NCI-H128 (cell line): ENCODE measurements around the gene CCDC187.

Experiments used
- DNase-seq: peaks from one replicate; lab custom pipeline; 2025; ENCODE audit not compliant: unreplicated experiment; lab: John Stamatoyannopoulos, UW

Gene CCDC187

GRCh38 chr9:136312436-136312835, 8.5 kb upstream of the CCDC187 start:
- DNase-seq: no peak

- DNase-seq: no peak
Measured at GRCh38 chr9:136312009-136312375, 8.1 kb upstream of the CCDC187 start.

- DNase-seq: no peak
Measured at GRCh38 chr9:136311051-136312008, 7.4 kb upstream of the CCDC187 start.

GRCh38 chr9:136310273-136311030, 6.6 kb upstream of the CCDC187 start:
- DNase-seq: no peak

GRCh38 chr9:136309806-136310220, 5.9 kb upstream of the CCDC187 start:
- no peak for DNase-seq

GRCh38 chr9:136309101-136309801, 5.4 kb upstream of the CCDC187 start:
- peak; percentile 74 for DNase-seq

GRCh38 chr9:136308702-136309053, 4.8 kb upstream of the CCDC187 start:
- DNase-seq: no peak

GRCh38 chr9:136308006-136308701, 4.3 kb upstream of the CCDC187 start:
- DNase-seq: no peak

- DNase-seq: no peak
Measured at GRCh38 chr9:136307215-136307750, 3.4 kb upstream of the CCDC187 start.

GRCh38 chr9:136306211-136307208, 2.6 kb upstream of the CCDC187 start:
- DNase-seq: no peak

GRCh38 chr9:136305804-136306203, 1.9 kb upstream of the CCDC187 start:
- no peak for DNase-seq

- no peak for DNase-seq
Measured at GRCh38 chr9:136304981-136305380, 1.1 kb upstream of the CCDC187 start.

- DNase-seq: no peak
Measured at GRCh38 chr9:136304456-136304855, 562 bp upstream of the CCDC187 start.

GRCh38 chr9:136303066-136303824, 649 bp downstream of the CCDC187 start:
- DNase-seq: no peak

GRCh38 chr9:136302527-136302926, 1.4 kb downstream of the CCDC187 start:
- no peak for DNase-seq

GRCh38 chr9:136300866-136301265, 3.0 kb downstream of the CCDC187 start:
- DNase-seq: no peak

GRCh38 chr9:136300016-136300545, 3.8 kb downstream of the CCDC187 start:
- DNase-seq: no peak

GRCh38 chr9:136299541-136299940, 4.4 kb downstream of the CCDC187 start:
- no peak for DNase-seq
